Ishikawa (cell line): ENCODE measurements around the gene GTSF1L.

Experiments
- CREB1 ChIP-seq: IDR thresholded peaks from 2 replicates; pipeline ENCODE4 v1.6.1; 2012; ENCODE audit warnings: low read depth
- EGR1 ChIP-seq: IDR thresholded peaks from 2 replicates; pipeline ENCODE4 v1.6.1; 2012
- EP300 ChIP-seq: IDR thresholded peaks from 2 replicates; pipeline ENCODE4 v1.6.1; 2012; ENCODE audit warnings: borderline replicate concordance
- MAX ChIP-seq: IDR thresholded peaks from 2 replicates; pipeline ENCODE4 v1.6.1; 2012
- NFIC ChIP-seq: IDR thresholded peaks from 2 replicates; pipeline ENCODE4 v1.6.1; 2012
- RAD21 ChIP-seq: IDR thresholded peaks from 2 replicates; pipeline ENCODE4 v1.6.1; 2012; ENCODE audit warnings: low read depth
- REST ChIP-seq: IDR thresholded peaks from 2 replicates; pipeline ENCODE4 v1.6.1; 2012; ENCODE audit warnings: low read depth, mild to moderate bottlenecking
- TCF12 ChIP-seq: IDR thresholded peaks from 2 replicates; pipeline ENCODE4 v1.6.1; 2012; ENCODE audit warnings: low read depth
- YY1 ChIP-seq: IDR thresholded peaks from 2 replicates; pipeline ENCODE4 v1.6.1; 2012; ENCODE audit warnings: low read depth
- ZBTB7A ChIP-seq: IDR thresholded peaks from 2 replicates; pipeline ENCODE4 v1.6.1; 2012; ENCODE audit warnings: low read depth

GRCh38 chr20:43774754-43775153, 48.0 kb upstream of the GTSF1L start:
- TF ChIP-seq EP300 (no peak), CREB1 (no peak), YY1 (no peak), MAX (no peak), REST (no peak), EGR1 (no peak), TCF12 (no peak), RAD21 (no peak), ZBTB7A (no peak), NFIC (no peak)
